Neural cell (in vitro differentiated cells): ENCODE data around the gene TADA3.

Experiments used
- EP300 ChIP-seq: fragments of 450-650 bp; conservative IDR thresholded peaks from 2 replicates; pipeline ENCODE4 v1.6.1; 2014; ENCODE audit warnings: antibody characterized with exemption, mild to moderate bottlenecking, moderate library complexity; ENCODE audit not compliant: poor library complexity, severe bottlenecking
- EZH2 ChIP-seq: fragments of 200-600, 300-800 bp; shearing (Covaris generic), sonication (generic); IDR thresholded peaks from 2 replicates; pipeline ENCODE4 v1.6.1; 2014; ENCODE audit warnings: antibody characterized with exemption, low read length, borderline replicate concordance, mild to moderate bottlenecking; ENCODE audit not compliant: insufficient read depth, poor library complexity, severe bottlenecking
- MXI1 ChIP-seq: fragments of 450-650 bp; conservative IDR thresholded peaks from 2 replicates; pipeline ENCODE4 v1.6.1; 2014; ENCODE audit warnings: antibody characterized with exemption, mild to moderate bottlenecking; ENCODE audit not compliant: poor library complexity, severe bottlenecking
- POLR2AphosphoS5 ChIP-seq: IDR thresholded peaks from 2 replicates; pipeline ENCODE4 v1.6.1; 2012
- TF ChIP-seq, protein P1 (sequence below): fragments of 450-650 bp; IDR thresholded peaks from 2 replicates; pipeline ENCODE4 v1.5.1; 2014; ENCODE audit warnings: antibody characterized with exemption, mild to moderate bottlenecking, moderate library complexity; ENCODE audit not compliant: poor library complexity, severe bottlenecking
- TF ChIP-seq, protein P2 (sequence below): IDR thresholded peaks from 2 replicates; pipeline ENCODE4 v1.6.1; 2012; ENCODE audit warnings: borderline replicate concordance

DNA sequence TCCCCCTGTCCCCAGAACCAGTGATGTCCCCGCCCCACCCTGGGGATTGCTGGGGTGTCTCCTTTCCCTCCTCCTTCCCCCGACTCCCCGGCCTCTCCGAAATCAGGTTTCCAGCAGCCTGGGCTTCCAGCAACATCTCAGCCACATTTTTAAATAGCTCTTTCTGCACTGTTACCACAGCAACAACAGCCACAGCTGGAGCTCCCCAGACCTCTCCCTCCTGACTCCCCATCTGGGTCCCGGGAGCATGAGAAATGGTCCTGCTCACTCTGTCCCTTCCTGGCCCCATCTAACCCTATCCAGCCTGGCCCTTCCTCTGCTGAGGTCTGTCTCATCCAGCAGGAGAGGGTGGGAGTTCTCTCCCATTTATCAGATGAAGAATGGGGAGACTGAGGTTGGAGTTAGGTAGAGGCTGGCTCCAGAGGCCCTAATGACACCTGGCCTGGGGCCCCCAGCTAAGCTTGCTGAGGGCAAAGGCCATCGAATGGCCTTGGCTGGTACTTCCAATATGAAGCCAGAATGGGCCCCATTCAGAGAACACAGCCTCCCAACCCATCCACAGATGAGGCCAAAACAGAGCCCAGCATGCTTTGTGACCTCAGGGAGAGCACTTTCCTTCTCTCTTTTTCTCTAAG lies 24.0 kb downstream of the TADA3 start:
- TF ChIP-seq, protein P1, sequence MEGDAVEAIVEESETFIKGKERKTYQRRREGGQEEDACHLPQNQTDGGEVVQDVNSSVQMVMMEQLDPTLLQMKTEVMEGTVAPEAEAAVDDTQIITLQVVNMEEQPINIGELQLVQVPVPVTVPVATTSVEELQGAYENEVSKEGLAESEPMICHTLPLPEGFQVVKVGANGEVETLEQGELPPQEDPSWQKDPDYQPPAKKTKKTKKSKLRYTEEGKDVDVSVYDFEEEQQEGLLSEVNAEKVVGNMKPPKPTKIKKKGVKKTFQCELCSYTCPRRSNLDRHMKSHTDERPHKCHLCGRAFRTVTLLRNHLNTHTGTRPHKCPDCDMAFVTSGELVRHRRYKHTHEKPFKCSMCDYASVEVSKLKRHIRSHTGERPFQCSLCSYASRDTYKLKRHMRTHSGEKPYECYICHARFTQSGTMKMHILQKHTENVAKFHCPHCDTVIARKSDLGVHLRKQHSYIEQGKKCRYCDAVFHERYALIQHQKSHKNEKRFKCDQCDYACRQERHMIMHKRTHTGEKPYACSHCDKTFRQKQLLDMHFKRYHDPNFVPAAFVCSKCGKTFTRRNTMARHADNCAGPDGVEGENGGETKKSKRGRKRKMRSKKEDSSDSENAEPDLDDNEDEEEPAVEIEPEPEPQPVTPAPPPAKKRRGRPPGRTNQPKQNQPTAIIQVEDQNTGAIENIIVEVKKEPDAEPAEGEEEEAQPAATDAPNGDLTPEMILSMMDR: no peak
- TF ChIP-seq EZH2 (no peak), EP300 (no peak), POLR2AphosphoS5 (no peak), MXI1 (no peak)
- TF ChIP-seq, protein P2, sequence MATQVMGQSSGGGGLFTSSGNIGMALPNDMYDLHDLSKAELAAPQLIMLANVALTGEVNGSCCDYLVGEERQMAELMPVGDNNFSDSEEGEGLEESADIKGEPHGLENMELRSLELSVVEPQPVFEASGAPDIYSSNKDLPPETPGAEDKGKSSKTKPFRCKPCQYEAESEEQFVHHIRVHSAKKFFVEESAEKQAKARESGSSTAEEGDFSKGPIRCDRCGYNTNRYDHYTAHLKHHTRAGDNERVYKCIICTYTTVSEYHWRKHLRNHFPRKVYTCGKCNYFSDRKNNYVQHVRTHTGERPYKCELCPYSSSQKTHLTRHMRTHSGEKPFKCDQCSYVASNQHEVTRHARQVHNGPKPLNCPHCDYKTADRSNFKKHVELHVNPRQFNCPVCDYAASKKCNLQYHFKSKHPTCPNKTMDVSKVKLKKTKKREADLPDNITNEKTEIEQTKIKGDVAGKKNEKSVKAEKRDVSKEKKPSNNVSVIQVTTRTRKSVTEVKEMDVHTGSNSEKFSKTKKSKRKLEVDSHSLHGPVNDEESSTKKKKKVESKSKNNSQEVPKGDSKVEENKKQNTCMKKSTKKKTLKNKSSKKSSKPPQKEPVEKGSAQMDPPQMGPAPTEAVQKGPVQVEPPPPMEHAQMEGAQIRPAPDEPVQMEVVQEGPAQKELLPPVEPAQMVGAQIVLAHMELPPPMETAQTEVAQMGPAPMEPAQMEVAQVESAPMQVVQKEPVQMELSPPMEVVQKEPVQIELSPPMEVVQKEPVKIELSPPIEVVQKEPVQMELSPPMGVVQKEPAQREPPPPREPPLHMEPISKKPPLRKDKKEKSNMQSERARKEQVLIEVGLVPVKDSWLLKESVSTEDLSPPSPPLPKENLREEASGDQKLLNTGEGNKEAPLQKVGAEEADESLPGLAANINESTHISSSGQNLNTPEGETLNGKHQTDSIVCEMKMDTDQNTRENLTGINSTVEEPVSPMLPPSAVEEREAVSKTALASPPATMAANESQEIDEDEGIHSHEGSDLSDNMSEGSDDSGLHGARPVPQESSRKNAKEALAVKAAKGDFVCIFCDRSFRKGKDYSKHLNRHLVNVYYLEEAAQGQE: no peak
